SU-DHL-6 (cell line): ENCODE data around the gene STARD5.

Experiments used
- H2AFZ ChIP-seq: fragments of 200-600 bp; sonication (generic); 2 replicates; pipeline ENCODE4 v1.6.1; 2014; ENCODE audit warnings: low read depth, mild to moderate bottlenecking, moderate library complexity, mixed read lengths, antibody characterized with exemption, low read length; ENCODE audit not compliant: severe bottlenecking
- H3F3A ChIP-seq: fragments of 200-600 bp; shearing (Covaris generic); 2 replicates; pipeline ENCODE4 v1.6.0; 2016; ENCODE audit warnings: antibody characterized with exemption, mild to moderate bottlenecking; ENCODE audit not compliant: insufficient read depth
- H3K27ac ChIP-seq: fragments of 200-600 bp; sonication (generic); 2 replicates; pipeline ENCODE4 v1.5.1; 2016; ENCODE audit warnings: low read depth, mild to moderate bottlenecking, low read length, moderate library complexity, mixed read lengths
- H3K27me3 ChIP-seq: fragments of 200-600 bp; sonication (generic), shearing (Covaris generic); 2 replicates; pipeline ENCODE4 v1.6.0; 2014; ENCODE audit warnings: mild to moderate bottlenecking, low read length
- H3K36me3 ChIP-seq: fragments of 200-600 bp; sonication (generic); 2 replicates; pipeline ENCODE4 v1.6.1; 2014; ENCODE audit warnings: mild to moderate bottlenecking, low read length, mixed read lengths
- H3K4me2 ChIP-seq: fragments of 300-600, 200-600 bp; shearing (Covaris generic), sonication (generic); 2 replicates; pipeline ENCODE4 v1.6.0; 2014; ENCODE audit warnings: low read length, low read depth, mild to moderate bottlenecking; ENCODE audit not compliant: poor library complexity, severe bottlenecking
- H3K4me3 ChIP-seq: fragments of 200-600 bp; sonication (generic); 2 replicates; pipeline ENCODE4 v1.5.1; 2014; ENCODE audit warnings: antibody characterized with exemption, low read length, mild to moderate bottlenecking, mixed read lengths; ENCODE audit not compliant: insufficient read depth, poor library complexity, severe bottlenecking
- H3K79me2 ChIP-seq: fragments of 200-600 bp; sonication (generic); 2 replicates; pipeline ENCODE4 v1.6.1; 2014; ENCODE audit warnings: mild to moderate bottlenecking, low read length, moderate library complexity; ENCODE audit not compliant: insufficient read depth
- H3K9ac ChIP-seq: fragments of 200-600 bp; sonication (generic); 2 replicates; pipeline ENCODE4 v1.7.0; 2014; ENCODE audit warnings: mild to moderate bottlenecking, low read length
- H3K9me2 ChIP-seq: fragments of 200-600 bp; sonication (generic); replicated peaks from 2 replicates; pipeline ENCODE4 v1.6.1; 2014; ENCODE audit warnings: low read length; ENCODE audit not compliant: insufficient read depth
- H3K9me3 ChIP-seq: fragments of 200-600 bp; sonication (generic); 2 replicates; pipeline ENCODE4 v1.6.1; 2014; ENCODE audit warnings: low read length, mixed read lengths; ENCODE audit not compliant: insufficient read depth
- H4K20me1 ChIP-seq: fragments of 200-600 bp; sonication (generic); 2 replicates; pipeline ENCODE4 v1.6.1; 2014; ENCODE audit warnings: low read depth, mild to moderate bottlenecking, antibody characterized with exemption, low read length, moderate library complexity, mixed read lengths
- EZH2phosphoT487 ChIP-seq: fragments of 200-600 bp; sonication (generic), shearing (Covaris generic); conservative IDR thresholded peaks from 2 replicates; pipeline ENCODE4 v1.6.1; 2018; ENCODE audit warnings: mild to moderate bottlenecking, antibody characterized with exemption, low read length, moderate library complexity, mixed read lengths
- TF ChIP-seq, protein P1 (sequence below): fragments of 200-600 bp; sonication (generic); IDR thresholded peaks from one replicate; pipeline ENCODE4 v1.5.1; 2017; ENCODE audit warnings: antibody characterized with exemption, mild to moderate bottlenecking, low read length, moderate library complexity; ENCODE audit not compliant: insufficient read depth, poor library complexity, severe bottlenecking

The STARD5 gene

GRCh38 chr15:81265944-81266775 lies 57.8 kb downstream of the STARD5 start:
- Histone ChIP-seq H3K9ac (peak overlapping the region; percentile 16), H4K20me1 (no peaks in the 10 kb centered on the region)

DNA sequence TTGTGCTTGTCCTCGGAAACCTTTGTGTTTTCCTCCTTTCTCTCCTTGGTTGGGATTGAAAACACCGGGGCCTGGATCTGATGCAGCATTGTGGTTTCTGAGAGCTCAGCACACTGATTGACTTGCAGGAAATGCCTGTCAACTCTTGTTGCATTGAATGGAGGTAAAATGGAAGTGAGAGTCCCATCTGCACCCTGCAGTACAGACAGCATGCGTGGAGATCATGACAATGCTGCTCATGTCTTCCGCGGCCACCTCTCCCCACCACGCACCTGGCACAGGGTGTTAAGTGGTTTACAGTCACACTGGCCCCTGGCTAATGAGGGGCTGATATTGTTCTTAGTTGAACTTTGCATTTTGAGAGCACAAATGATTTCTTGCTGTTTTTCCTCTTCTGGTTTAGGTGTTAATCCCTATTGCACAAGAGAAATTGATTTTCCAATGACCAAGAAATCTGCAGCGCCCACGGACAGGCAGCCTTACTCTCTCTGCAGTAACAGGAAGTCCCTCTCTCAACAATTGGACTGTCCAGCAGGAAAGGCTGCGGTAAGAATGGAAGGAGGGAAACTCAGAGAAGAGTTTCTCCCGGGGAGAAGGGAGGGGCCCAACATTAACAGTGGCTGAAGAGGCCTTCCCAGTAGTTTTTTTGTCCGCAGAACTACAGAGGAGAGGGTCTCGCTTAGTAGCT lies 58.5 kb downstream of the STARD5 start:
- Histone ChIP-seq H3K4me3 (no peak overlapping the region), H3K4me2 (peak overlapping the region; percentile 43), H2AFZ (peak overlapping the region; percentile 48), H3K27me3 (no peaks in the 10 kb centered on the region), H4K20me1 (no peaks in the 10 kb centered on the region), H3K27ac (no peak overlapping the region), H3F3A (no peaks in the 10 kb centered on the region), H3K79me2 (no peaks in the 10 kb centered on the region), H3K9ac (peak overlapping the region; percentile 16; the same call in 1 of the 2 replicates), H3K36me3 (no peaks in the 10 kb centered on the region), H3K9me2 (no peaks in the 10 kb centered on the region), H3K9me3 (no peaks in the 10 kb centered on the region)
- TF ChIP-seq, protein P1, sequence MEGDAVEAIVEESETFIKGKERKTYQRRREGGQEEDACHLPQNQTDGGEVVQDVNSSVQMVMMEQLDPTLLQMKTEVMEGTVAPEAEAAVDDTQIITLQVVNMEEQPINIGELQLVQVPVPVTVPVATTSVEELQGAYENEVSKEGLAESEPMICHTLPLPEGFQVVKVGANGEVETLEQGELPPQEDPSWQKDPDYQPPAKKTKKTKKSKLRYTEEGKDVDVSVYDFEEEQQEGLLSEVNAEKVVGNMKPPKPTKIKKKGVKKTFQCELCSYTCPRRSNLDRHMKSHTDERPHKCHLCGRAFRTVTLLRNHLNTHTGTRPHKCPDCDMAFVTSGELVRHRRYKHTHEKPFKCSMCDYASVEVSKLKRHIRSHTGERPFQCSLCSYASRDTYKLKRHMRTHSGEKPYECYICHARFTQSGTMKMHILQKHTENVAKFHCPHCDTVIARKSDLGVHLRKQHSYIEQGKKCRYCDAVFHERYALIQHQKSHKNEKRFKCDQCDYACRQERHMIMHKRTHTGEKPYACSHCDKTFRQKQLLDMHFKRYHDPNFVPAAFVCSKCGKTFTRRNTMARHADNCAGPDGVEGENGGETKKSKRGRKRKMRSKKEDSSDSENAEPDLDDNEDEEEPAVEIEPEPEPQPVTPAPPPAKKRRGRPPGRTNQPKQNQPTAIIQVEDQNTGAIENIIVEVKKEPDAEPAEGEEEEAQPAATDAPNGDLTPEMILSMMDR, result no peak
- TF ChIP-seq EZH2phosphoT487, result no peak

More at GRCh38 chr15:81265944-81266775, 57.8 kb downstream of the STARD5 start:
- peak overlapping the region; percentile 48 for H2AFZ ChIP-seq
- H3K9me3 ChIP-seq, result no peaks in the 10 kb centered on the region
- no peaks in the 10 kb centered on the region for H3K79me2 ChIP-seq
- no peaks in the 10 kb centered on the region for H3K27me3 ChIP-seq
- no peaks in the 10 kb centered on the region for H3F3A ChIP-seq
- peak overlapping the region; percentile 43 for H3K4me2 ChIP-seq
- TF ChIP-seq EZH2phosphoT487, result no peak
- TF ChIP-seq, protein P1, result peak; percentile 78
- no peak overlapping the region for H3K27ac ChIP-seq
- H3K36me3 ChIP-seq, result no peaks in the 10 kb centered on the region
- H3K9me2 ChIP-seq, result no peaks in the 10 kb centered on the region
- H3K4me3 ChIP-seq, result no peak overlapping the region

- Histone ChIP-seq H2AFZ (no peak overlapping the region), H3K27ac (no peak overlapping the region), H3F3A (no peaks in the 10 kb centered on the region), H3K9ac (no peak overlapping the region), H3K79me2 (no peaks in the 10 kb centered on the region), H3K4me2 (no peak overlapping the region), H3K9me2 (no peaks in the 10 kb centered on the region), H4K20me1 (no peaks in the 10 kb centered on the region), H3K36me3 (no peaks in the 10 kb centered on the region), H3K9me3 (no peaks in the 10 kb centered on the region), H3K27me3 (no peaks in the 10 kb centered on the region), H3K4me3 (no peak overlapping the region)
- TF ChIP-seq, protein P1, result no peak
- no peak for TF ChIP-seq EZH2phosphoT487
Measured at GRCh38 chr15:81264072-81264857, 59.7 kb downstream of the STARD5 start.
